GM11168 (cell line): Measurements from ENCODE around the gene EIPR1.
"Not testable (repeated sequence)": the region's sequence is repeated elsewhere in the genome, so short reads cannot be mapped to it uniquely, and the experiment has no call there.

Experiments
- in situ Hi-C: fragments of 300-500 bp; cut with MboI; formaldehyde crosslinking; loops from one replicate; pipeline ENCODE4 v1.12.0; 2022; ENCODE audit warnings: low sequenced_read_pairs; ENCODE audit not compliant: unreplicated experiment

The EIPR1 gene

DNA sequence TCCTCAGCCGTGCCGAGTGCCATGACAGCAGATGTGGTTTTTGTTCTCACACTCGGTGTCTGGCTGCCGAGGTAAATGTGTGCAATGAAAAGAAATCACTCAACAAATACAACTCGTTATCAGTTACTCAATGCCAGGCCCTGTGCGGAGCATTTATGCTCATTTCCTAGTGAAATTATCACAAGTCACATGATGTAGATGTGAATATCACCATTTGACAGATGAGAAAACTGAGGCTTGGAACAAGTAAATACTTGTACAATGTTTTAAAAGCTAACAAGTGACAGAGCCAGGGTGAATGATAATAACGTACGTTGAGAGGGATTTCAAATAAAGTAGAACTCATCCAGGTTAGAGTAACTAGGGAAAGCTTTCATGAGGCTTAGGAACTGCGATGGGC lies 174.7 kb downstream of the EIPR1 start:
- in situ Hi-C loops: no loop called here

GRCh38 chr2:3201281-3201680 lies 176.3 kb downstream of the EIPR1 start:
- in situ Hi-C loops: no loop called here

GRCh38 chr2:3200420-3200939 lies 177.1 kb downstream of the EIPR1 start:
- in situ Hi-C loops: no loop called here

DNA sequence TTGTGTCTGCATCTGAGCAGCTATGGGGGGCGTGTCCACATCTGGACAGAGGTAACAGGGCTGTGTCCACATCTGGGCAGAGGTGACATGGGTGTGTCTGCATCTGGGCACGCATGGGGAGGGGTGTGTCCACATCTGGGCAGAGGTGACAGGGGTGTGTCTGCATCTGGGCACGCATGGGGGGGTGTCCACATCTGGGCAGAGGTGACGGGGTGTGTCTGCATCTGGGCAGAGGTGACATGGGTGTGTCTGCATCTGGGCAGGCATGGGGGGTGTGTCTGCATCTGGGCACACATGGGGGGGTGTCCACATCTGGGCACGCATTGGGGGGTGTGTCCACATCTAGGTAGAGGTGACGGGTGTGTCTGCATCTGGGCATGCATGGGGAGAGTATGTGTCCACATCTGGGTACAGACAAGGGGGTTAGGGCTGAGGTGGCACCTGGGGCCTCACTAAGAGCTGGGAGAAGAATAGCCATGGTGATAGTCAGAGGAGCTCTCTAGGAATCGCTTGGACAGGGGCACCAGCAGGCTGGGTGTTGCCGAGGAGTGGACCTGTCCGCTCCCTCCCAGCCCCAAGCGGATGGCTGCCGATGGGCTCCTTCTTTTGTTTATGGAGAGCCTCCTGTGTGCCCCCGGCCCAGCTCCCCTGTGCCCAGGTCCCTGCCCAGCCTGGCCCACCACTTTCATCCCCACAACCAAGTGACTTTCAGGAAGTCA lies 177.8 kb downstream of the EIPR1 start:
- in situ Hi-C loops: no loop called here

GRCh38 chr2:3198671-3199192 lies 178.9 kb downstream of the EIPR1 start:
- in situ Hi-C loops: not testable (repeated sequence)

DNA sequence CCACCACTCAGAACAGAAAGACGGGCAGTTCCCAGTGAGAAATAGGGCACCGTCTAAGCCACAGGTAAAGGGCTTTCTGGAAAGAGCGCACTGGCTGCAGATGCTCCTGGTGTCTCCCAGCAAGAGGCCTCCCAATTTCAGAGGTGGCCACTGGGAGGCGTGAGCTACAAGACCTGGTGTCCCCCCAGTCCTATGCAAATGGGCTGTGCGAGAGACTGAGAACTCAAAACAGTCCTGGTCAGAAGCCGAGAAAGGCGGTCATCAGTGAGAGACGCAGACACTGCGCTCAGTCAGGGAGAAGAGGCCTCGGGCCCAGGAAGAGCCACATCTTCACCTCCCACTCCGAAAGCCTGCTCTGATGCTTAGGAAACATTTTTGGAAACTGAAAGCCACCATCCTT lies 179.5 kb downstream of the EIPR1 start:
- in situ Hi-C loops: no loop called here

- in situ Hi-C loops: no loop called here
Observed at GRCh38 chr2:3197308-3197707, 180.3 kb downstream of the EIPR1 start.

- in situ Hi-C loops: no loop called here
Observed at GRCh38 chr2:3196716-3197115, 180.9 kb downstream of the EIPR1 start.

DNA sequence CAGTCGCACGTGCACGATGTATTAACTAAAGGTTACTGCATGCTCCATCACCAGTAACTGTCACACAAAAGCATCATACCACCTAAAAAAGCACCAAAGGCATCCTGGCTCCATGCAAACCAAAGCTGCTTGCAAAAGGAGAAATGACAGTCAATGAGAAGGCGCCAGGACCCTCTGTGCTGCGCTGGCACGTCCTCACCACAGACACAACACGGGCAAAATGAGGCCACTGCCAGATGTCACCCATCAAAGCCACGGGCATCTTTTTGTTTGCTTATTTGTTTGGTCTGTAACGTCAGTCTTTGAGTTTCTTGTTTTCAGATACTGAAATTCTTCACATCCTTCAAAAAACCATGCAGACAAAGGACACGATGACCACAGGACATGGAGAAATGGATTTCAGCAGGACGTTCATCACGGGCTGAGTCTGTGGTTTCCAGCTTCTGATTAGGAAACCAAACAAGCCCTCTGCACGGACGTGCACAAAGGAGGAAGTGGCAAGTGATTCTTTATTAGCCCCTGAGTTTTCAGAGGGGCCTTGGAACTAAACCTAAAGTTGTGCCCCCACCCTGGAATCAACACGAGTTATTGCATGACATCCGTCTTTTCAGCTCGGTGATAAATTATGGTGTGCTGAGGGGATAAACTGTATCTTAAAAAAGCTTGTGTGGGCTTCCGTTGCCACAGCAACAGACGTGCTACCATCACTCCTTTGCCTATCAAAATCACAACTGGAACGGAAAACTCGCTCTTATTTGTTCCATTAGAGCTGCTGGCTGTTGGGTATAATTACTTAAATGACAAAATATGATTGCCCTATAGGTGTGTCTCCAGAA lies 181.8 kb downstream of the EIPR1 start:
- in situ Hi-C loops: no loop called here

DNA sequence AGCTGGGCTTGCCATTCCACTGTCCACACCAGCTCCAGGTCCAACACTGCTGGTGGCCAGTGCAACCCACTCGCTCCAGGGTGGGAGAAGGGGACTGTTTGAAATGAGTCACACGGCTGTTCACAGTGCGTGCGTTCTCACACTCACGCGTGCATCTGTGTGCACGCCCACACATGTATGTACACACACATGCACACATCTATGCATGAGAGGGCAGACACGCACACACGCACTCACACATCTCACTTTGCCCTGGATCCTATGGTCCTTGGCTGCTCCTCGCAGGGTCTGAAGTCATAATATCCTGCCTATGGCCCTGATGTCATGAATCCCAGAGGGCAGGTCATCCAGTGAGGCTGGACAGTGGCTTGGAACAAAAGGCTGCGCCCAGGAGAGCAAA lies 182.8 kb downstream of the EIPR1 start:
- in situ Hi-C loops: no loop called here

- in situ Hi-C loops: no loop called here
Observed at GRCh38 chr2:3193443-3194330, 183.9 kb downstream of the EIPR1 start.

- in situ Hi-C loops: no loop called here
Observed at GRCh38 chr2:3192920-3193319, 184.7 kb downstream of the EIPR1 start.

DNA sequence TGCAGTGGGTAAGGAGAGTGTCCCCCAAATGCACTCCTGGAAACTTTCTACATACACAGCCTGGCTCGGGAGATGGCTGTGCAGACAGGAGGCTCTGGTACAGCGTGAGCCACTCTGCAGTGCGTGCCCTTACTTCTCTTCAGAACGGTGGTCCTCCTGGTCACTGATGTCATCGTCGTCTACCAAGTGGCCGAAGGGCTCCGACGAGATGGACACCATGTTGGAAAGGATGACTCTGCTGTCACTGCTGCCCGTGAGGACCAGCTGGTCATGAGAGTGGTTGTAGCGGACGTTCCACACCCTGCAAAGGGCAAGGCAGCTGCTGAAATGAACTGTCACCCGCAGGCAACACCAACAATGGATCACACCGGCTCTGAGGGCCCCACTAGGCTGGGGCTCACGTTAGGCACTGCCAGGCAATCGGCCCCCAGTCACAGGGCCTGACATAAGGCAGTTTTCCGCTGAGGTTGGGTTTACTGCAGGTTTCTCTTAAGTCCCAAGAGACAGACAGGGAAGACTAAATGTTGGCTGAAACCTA lies 185.3 kb downstream of the EIPR1 start:
- in situ Hi-C loops: no loop called here

- in situ Hi-C loops: no loop called here
Observed at GRCh38 chr2:3189961-3190360, 187.7 kb downstream of the EIPR1 start.

DNA sequence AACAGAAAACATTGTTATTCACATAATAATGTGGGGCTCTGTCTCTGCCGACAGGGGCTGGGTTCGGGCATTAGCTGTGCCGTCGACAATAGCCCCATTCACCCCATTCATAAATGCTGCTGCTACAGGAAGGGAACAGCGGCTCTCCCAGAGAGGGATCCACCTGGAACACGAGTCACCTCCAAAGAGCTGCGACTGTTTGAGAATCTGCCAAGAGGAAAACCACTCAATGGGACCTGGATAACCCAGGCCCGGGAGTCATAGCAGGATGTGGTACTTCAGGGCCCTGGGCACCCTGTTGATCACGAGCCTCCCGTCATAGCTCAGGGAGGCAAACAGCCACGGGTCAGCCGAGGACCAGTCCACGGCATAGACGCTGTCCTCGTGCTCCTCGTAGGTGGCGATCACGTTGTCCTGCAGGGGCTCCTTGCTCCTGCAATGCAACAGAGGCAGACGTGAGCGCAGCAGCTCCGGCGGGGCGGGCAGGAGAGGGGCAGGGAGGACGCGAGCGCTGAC lies 188.5 kb downstream of the EIPR1 start:
- in situ Hi-C loops: no loop called here

GRCh38 chr2:3188405-3188946 lies 189.1 kb downstream of the EIPR1 start:
- in situ Hi-C loops: no loop called here

DNA sequence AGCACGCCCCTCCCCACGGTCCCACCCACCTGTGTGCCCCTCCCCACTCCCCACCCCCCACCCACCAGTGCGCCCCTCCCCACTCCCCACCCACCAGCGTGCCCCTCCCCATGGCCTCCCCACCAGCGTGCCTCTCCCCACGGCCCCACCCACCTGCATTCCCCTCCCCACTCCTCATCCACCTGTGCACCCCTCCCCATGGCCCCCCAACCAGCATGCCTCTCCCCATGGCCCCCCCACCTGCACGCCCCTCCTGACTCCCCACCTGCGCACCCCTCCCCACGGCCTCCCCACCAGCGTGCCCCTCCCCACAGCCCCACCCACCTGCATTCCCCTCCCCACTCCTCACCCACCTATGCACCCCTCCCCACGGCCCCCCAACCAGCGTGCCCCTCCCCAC lies 190.2 kb downstream of the EIPR1 start:
- in situ Hi-C loops: no loop called here

DNA sequence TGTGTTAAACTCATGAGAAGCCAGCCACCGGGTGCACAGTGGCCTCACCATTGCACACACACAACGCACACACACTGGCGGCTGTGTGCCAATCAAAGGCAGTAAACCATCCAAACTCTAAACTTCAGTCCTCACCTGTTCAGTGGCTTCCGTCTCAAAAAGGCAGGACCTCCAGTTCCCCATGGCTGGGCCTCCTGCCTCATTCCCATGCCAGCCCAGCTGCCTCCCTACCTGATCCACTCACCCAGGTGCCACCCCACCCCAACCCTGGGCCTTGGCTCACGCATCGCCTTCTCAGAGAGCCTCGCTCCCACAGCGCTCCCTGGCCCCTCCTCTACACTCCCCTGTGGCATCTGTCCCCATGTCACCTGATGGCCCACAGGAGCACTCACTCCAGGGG lies 190.9 kb downstream of the EIPR1 start:
- in situ Hi-C loops: no loop called here

- in situ Hi-C loops: no loop called here
Observed at GRCh38 chr2:3185910-3186309, 191.7 kb downstream of the EIPR1 start.

DNA sequence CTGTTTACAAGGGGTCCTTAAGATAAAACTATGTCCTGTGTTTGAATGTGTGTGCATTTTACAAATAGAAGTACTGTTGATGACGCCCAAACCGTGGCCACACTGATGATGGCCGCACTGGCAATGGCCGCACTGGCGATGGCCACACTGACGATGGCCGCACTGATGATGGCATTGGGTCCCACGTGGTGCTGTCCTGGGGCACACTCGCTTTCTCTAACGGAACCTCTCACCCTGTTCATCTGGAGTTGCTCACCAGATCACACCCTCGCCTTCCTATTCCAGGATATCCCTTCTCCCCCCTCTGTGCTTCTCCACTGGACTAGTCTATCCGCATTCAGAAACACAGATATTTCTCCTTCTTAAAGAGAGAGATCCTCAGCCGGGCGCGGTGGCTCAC lies 192.4 kb downstream of the EIPR1 start:
- in situ Hi-C loops: no loop called here
